HepG2 (cell line): Measurements from ENCODE around the gene TK2. TPM values are rescaled to one million over a fixed set of nuclear protein-coding genes. Genes with fewer than 3 reads are reported as not detected.

Source experiments
- CC2D1A ChIP-seq: sonication (generic); formaldehyde crosslinking; IDR thresholded peaks from 2 replicates; pipeline ENCODE4 v1.8.1; 2023; ENCODE audit warnings: mild to moderate bottlenecking, missing genetic modification reagents
- MEIS2 ChIP-seq: sonication (generic); formaldehyde crosslinking; IDR thresholded peaks from 2 replicates; pipeline ENCODE4 v1.9.0; 2021; ENCODE audit warnings: mild to moderate bottlenecking, missing genetic modification reagents
- polyA plus RNA-seq, 8 experiments: library from polyadenylated mRNA; depleted of rRNA in 3 of 8; stranded (reverse) in 7 of 8; unstranded in 1 of 8; fragments of >200 nt; fragmentation: Illumina TruSeq in 4 of 8; extraction: Trizol in 4 of 8; gene quantifications; 2 replicates each; pipeline versions ENCODE4 v1.2.1 to v1.2.3, GENCODE V29; 2011 to 2016; ENCODE audit warnings: low read depth in 4 of 8, missing spikeins in 1 of 8, mixed read lengths in 1 of 8; ENCODE audit not compliant: insufficient read depth in 1 of 8
- total RNA-seq, 5 experiments: library from RNA; depleted of rRNA; stranded (reverse); fragments of >200 nt; fragmentation: Illumina TruSeq; extraction: Trizol; gene quantifications; 2 replicates each; pipeline ENCODE4 v1.2.3, GENCODE V29; 2016; ENCODE audit warnings: low read depth in 1 of 5
- TF ChIP-seq, protein P1 (sequence below): sonication (generic); formaldehyde crosslinking; conservative IDR thresholded peaks from 2 replicates; pipeline ENCODE4 v1.8.0; 2022; ENCODE audit warnings: mild to moderate bottlenecking, moderate library complexity, missing genetic modification reagents
- TF ChIP-seq, protein P2 (sequence below): sonication (generic); formaldehyde crosslinking; IDR thresholded peaks from 2 replicates; pipeline ENCODE4 v1.4.0; 2020; ENCODE audit warnings: missing genetic modification reagents
- TF ChIP-seq, protein P3 (sequence below): IDR thresholded peaks from 2 replicates; pipeline ENCODE4 v1.6.1; 2012; ENCODE audit warnings: low read length, improper control_type of control experiment

TK2 gene
- total and polyA plus RNA-seq, 2 of the 13 experiments (the other 11 are each of a cell fraction or from before 2014, with no cell fraction given), result 18.7 to 21.0 TPM

DNA sequence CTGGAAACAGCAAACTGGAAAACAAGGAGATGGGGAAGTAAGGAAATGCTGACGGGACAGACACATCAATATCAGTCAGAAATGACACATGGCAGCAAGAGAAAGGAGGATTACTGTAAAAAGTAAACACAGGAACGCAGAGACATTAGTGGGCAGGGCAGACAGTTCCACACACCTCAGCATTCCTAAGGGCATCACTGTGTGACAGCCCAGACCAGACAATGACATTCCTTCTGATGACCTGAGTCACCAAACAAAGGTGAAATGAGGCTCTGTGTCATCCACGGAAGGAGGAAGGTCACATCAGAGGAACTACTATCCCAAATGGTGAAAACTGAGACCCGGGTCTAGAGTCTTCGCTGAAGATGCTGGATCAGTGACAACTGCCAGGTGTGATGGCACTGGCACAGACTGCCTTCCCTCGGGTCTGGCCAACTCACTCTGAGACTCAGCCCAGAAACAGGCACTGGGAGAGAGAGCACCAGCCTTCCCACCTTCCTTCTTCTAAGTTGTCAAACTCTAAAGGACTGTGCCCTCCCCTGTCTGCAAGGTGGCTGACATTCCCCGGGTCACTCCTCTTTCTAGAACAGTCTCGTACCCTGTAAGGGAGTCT, 36.7 kb downstream of the TK2 start (continued):
- TF ChIP-seq, protein P1, sequence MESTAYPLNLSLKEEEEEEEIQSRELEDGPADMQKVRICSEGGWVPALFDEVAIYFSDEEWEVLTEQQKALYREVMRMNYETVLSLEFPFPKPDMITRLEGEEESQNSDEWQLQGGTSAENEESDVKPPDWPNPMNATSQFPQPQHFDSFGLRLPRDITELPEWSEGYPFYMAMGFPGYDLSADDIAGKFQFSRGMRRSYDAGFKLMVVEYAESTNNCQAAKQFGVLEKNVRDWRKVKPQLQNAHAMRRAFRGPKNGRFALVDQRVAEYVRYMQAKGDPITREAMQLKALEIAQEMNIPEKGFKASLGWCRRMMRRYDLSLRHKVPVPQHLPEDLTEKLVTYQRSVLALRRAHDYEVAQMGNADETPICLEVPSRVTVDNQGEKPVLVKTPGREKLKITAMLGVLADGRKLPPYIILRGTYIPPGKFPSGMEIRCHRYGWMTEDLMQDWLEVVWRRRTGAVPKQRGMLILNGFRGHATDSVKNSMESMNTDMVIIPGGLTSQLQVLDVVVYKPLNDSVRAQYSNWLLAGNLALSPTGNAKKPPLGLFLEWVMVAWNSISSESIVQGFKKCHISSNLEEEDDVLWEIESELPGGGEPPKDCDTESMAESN (CRISPR knock-in tag), result peak; percentile 13; the same call in 1 of the 2 replicates
- TF ChIP-seq, protein P2, sequence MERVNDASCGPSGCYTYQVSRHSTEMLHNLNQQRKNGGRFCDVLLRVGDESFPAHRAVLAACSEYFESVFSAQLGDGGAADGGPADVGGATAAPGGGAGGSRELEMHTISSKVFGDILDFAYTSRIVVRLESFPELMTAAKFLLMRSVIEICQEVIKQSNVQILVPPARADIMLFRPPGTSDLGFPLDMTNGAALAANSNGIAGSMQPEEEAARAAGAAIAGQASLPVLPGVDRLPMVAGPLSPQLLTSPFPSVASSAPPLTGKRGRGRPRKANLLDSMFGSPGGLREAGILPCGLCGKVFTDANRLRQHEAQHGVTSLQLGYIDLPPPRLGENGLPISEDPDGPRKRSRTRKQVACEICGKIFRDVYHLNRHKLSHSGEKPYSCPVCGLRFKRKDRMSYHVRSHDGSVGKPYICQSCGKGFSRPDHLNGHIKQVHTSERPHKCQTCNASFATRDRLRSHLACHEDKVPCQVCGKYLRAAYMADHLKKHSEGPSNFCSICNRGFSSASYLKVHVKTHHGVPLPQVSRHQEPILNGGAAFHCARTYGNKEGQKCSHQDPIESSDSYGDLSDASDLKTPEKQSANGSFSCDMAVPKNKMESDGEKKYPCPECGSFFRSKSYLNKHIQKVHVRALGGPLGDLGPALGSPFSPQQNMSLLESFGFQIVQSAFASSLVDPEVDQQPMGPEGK (CRISPR knock-in tag), result peak; percentile 14; the same call in 1 of the 2 replicates
- TF ChIP-seq CC2D1A (CRISPR knock-in tag) (no peak), MEIS2 (CRISPR knock-in tag) (0 out of 2 replicates have a peak, but pooled peaks have one; percentile 23)
- TF ChIP-seq, protein P3, sequence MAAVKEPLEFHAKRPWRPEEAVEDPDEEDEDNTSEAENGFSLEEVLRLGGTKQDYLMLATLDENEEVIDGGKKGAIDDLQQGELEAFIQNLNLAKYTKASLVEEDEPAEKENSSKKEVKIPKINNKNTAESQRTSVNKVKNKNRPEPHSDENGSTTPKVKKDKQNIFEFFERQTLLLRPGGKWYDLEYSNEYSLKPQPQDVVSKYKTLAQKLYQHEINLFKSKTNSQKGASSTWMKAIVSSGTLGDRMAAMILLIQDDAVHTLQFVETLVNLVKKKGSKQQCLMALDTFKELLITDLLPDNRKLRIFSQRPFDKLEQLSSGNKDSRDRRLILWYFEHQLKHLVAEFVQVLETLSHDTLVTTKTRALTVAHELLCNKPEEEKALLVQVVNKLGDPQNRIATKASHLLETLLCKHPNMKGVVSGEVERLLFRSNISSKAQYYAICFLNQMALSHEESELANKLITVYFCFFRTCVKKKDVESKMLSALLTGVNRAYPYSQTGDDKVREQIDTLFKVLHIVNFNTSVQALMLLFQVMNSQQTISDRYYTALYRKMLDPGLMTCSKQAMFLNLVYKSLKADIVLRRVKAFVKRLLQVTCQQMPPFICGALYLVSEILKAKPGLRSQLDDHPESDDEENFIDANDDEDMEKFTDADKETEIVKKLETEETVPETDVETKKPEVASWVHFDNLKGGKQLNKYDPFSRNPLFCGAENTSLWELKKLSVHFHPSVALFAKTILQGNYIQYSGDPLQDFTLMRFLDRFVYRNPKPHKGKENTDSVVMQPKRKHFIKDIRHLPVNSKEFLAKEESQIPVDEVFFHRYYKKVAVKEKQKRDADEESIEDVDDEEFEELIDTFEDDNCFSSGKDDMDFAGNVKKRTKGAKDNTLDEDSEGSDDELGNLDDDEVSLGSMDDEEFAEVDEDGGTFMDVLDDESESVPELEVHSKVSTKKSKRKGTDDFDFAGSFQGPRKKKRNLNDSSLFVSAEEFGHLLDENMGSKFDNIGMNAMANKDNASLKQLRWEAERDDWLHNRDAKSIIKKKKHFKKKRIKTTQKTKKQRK, result no peak
